Activated naive CD8-positive, alpha-beta T cell treated with anti-CD3 and anti-CD28 coated beads, Interleukin-2, amount 50 U/mL, for 16 hours (primary cell): ENCODE results near the gene PCDHA4.

Experiments
- DNase-seq: peaks from one replicate; pipeline ENCODE4 v3.0.0-alpha.2; 2020; ENCODE audit warnings: low read depth, low spot score

The PCDHA4 gene

DNA sequence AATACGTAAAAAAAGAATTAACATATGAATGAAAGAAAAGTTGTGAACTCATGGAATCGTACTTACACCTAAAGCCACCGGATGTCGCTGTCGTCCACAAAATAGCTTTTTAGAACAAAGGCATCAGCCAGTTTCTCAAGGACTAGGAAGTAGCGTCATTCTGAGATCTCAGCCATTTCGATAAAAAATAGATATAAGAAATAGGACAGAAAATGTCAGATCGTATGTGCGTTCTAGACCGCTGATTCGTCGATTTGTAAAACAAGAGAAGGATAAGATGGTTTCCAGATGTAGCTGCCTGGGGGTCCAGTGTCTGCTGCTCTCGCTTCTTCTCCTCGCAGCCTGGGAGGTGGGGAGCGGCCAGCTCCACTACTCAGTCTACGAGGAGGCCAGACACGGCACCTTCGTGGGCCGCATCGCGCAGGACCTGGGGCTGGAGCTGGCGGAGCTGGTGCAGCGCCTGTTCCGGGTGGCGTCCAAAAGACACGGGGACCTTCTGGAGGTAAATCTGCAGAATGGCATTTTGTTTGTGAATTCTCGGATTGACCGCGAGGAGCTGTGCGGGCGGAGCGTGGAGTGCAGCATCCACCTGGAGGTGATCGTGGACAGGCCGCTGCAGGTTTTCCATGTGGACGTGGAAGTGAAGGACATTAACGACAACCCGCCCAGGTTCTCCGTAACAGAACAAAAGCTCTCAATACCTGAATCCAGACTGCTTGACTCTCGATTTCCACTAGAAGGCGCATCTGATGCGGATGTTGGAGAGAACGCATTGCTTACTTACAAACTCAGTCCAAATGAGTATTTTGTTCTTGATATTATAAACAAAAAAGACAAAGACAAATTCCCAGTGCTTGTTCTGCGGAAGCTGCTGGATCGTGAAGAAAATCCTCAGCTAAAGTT is 49.2 kb downstream of the PCDHA4 start, which contains the start of gene PCDHA10:
Gene PCDHA10, plus strand, starts transcription at position 126 of the 903 bp plus-strand sequence. Its CDS starts 152 bp downstream, at position 278.
- DNase-seq = no peak

DNA sequence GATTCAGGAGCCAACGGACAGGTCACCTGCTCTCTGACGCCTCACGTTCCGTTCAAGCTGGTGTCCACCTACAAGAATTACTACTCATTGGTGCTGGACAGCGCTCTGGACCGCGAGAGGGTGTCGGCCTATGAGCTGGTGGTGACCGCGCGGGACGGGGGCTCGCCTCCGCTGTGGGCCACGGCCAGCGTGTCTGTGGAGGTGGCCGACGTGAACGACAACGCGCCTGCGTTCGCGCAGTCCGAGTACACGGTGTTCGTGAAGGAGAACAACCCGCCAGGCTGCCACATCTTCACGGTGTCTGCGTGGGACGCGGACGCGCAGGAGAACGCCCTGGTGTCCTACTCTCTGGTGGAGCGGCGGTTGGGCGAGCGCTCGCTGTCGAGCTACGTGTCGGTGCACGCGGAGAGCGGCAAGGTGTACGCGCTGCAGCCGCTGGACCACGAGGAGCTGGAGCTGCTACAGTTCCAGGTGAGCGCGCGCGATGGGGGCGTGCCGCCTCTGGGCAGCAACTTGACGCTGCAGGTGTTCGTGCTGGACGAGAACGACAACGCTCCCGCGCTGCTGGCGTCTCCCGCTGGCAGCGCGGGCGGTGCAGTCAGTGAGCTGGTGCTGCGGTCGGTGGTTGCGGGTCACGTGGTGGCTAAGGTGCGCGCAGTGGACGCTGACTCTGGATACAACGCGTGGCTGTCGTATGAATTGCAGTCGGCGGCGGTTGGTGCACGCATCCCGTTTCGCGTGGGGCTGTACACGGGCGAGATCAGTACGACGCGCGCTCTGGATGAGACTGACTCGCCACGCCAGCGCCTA is 50.5 kb downstream of the PCDHA4 start:
- DNase-seq = no peak

DNA sequence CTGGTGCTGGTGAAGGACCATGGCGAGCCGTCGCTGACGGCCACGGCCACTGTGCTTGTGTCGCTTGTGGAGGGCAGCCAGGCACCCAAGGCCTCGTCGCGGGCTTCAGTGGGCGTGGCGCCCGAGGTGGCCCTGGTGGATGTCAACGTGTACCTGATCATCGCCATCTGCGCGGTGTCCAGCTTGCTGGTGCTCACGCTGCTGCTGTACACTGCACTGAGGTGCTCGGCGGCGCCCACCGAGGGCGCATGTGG is 51.0 kb downstream of the PCDHA4 start:
- no peak for DNase-seq

DNA sequence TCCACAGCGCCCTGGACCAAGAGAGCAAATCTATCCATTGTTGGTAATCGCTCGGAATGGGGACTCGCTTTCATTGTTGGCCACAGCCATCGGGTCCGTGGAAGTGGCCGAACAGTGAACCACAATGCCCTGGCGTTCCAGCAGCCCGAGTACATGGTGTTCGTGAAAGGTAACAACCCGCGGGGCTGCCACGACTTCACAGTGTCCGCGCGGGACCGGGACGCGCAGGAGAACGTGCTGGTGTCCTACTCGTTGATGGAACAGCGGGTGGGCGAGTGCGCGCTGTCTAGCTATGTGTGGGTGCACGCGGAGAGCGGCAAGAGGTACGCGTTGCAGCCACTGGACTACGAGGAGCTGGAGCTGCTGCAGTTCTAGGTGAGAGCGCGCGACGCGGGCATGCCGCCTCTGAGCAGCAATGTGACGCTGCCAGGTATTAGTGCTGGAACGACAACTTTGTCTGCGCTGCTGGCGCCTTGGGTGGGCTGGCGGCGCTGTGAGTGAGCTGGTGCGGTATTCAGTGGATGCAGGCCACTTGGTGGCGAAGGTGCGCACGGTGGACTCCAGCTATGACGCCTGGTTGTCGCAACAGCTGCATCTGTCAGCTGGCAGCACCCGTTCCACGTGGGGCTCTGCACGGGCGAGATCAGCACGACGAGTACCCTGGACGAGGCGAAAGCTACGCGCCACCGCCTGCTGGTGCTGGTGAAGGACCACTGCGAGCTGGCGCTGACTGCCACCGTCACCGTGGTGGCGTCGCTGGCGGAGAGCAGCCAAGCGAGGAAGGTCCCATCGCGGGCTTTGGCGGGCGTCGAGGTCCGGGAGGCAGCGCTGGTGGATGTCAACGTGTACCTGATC is 55.8 kb downstream of the PCDHA4 start:
- DNase-seq = no peak
